Measurements from ENCODE around the gene APBB1IP. TPM values are rescaled to one million over a fixed set of nuclear protein-coding genes. Genes with fewer than 3 reads are reported as not detected.
"Not testable (repeated sequence)": the region's sequence is repeated elsewhere in the genome, so short reads cannot be mapped to it uniquely, and the experiment has no call there.

Gene APBB1IP, protein sequence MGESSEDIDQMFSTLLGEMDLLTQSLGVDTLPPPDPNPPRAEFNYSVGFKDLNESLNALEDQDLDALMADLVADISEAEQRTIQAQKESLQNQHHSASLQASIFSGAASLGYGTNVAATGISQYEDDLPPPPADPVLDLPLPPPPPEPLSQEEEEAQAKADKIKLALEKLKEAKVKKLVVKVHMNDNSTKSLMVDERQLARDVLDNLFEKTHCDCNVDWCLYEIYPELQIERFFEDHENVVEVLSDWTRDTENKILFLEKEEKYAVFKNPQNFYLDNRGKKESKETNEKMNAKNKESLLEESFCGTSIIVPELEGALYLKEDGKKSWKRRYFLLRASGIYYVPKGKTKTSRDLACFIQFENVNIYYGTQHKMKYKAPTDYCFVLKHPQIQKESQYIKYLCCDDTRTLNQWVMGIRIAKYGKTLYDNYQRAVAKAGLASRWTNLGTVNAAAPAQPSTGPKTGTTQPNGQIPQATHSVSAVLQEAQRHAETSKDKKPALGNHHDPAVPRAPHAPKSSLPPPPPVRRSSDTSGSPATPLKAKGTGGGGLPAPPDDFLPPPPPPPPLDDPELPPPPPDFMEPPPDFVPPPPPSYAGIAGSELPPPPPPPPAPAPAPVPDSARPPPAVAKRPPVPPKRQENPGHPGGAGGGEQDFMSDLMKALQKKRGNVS
- 0.15 TPM for polyA plus RNA-seq (2013, experiment 1 of 2)
- 0.15 TPM for polyA plus RNA-seq (2013, experiment 2 of 2)

DNA sequence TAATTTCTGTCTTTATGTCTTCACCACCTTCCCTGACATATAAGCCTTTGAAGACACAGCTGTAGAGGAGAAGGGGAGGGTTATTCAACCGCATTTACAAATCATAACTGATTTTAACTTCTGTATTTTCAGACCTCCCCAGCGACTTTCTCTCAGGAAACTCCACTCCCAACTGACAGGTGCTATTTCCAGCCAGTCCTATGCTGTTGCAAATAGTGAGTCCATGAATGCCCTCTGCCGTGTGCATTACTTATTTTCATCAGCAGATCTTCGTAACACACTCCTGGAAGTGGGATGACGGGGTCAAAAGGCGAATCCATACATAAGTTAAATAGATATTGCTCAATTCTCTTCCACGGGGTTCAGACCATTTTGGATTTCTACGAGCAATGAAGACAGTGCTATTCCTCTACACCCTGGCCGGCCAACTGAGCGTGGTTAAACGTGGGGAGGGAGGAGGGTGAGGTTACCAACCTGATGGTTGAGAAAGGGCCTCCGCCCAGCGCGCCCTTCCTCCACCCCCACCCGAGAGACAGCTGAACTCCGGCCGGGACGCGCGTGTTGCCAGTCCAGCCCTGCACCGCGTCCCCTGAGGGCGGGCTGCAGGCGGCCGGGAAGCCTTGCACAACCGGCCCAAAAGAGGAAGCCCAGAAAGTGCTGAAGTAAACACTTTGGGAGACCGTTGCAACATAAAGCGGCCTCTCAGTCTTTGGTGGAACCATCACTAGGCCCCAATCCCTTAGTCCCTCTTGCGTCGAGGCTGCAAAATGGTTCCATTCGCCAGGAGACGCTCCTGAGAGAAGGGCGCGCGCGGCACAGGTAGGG lies at the start of gene APBB1IP:
TSS of gene APBB1IP (plus strand) at position 705 of the 825 bp plus-strand sequence. CDS start 53,986 bp downstream, outside the sequence.
- Histone ChIP-seq H3K9me3 (ENCODE audit: control insufficient read depth, low read length) (no peaks in the 10 kb centered on the region), H3K27ac (ENCODE audit: low read depth, low read length, severe bottlenecking) (no peak within 1 kb of the TSS), H3K36me3 (ENCODE audit: control insufficient read depth, insufficient read depth, low read length) (no peaks in the 10 kb centered on the region), H3K4me3 (ENCODE audit: extremely low read depth, insufficient read depth, low read length, poor library complexity, severe bottlenecking) (no peak within 1 kb of the TSS), H3K4me1 (ENCODE audit: control insufficient read depth, insufficient read depth, low read length, poor library complexity, severe bottlenecking) (no peaks in the 10 kb centered on the region)
- WGBS, 2 experiments (ENCODE audit: insufficient coverage in 2 of 2): 59 to 68% methylated on average over 14 to 24 of the region's 36 CpGs

DNA sequence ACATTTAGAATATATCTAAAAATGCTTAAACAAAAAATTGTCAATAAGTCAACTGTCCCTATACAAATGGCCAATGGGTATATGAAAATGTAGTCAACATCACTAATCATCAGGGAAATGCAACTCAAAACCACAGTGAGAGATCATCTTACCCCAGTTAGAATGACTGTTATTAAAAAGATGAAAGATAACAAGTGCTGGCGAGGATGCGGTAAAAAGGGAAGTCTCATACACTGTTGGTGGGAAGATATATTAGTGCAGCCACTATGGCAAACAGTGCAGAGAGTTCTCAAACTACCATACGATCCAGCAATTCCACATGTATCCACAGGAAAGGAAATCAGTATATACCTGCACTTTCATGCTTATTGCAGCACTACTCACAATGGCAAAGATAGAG lies 48.6 kb upstream of the APBB1IP start:
- WGBS, 2 experiments (ENCODE audit: insufficient coverage in 2 of 2): 80% methylated on average over 1 of the region's 3 CpGs; no CpG with 5 or more reads in 1 of the 2 experiments
- Histone ChIP-seq H3K36me3 (ENCODE audit: control insufficient read depth, insufficient read depth, low read length) (no peaks in the 10 kb centered on the region), H3K27ac (ENCODE audit: low read depth, low read length, severe bottlenecking) (no peak overlapping the region), H3K9me3 (ENCODE audit: control insufficient read depth, low read length) (no peaks in the 10 kb centered on the region), H3K4me3 (ENCODE audit: extremely low read depth, insufficient read depth, low read length, poor library complexity, severe bottlenecking) (no peak overlapping the region), H3K4me1 (ENCODE audit: control insufficient read depth, insufficient read depth, low read length, poor library complexity, severe bottlenecking) (peaks cover 4% of the 10 kb centered on the region)

DNA sequence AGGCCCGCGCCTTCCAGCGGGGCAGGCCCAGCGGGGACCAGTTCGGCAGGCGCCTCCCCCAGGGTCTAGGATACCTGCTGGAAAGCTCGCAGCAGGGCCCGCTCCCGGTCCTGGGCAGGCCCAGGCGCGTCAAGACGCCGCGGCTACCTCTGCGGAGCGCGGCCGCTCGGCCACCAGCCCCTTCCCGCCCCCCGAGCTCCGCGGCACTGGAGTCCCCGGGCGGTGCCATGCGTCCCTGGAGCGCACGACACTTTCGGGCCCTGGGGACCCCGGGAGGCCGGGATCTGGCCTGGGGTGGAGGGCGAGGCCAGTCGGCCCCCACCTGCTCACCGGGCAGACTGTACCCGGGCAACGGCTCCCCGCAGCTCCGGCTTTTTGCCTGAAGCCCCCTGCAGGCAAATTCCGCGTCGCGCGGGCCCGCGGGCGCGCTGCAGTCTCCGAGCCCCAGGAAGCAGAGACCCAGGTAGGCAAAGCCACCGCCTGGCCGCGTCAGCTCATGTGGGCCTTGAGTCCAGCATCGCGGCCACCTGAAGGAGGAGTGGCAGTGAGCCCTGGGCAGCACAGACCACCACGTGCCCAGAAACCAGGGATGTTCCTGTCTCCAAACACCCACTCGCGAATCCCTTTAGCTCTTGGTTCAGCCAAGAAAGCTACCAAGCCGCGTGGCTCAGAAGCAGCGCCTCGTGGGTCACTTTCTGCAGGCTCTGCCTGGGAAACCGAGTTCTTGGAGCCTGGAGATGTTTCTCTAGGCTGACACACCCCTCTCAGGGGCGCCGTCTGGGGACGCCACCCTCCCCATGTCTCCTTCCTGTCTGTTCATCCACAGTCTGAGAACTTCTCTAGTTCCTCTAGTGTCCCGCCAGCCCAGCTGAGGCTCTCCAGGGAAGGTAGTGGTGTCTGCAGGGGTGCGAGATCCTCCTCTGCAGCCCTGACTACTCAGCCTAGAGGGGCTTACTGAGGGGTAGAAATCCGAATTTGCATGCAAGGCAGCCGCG lies 46.1 kb upstream of the APBB1IP start:
- Histone ChIP-seq H3K4me3 (ENCODE audit: extremely low read depth, insufficient read depth, low read length, poor library complexity, severe bottlenecking) (peak overlapping the region; percentile 5), H3K27ac (ENCODE audit: low read depth, low read length, severe bottlenecking) (no peak overlapping the region)
- WGBS, 2 experiments (ENCODE audit: insufficient coverage in 2 of 2): 29 to 33% methylated on average over 55 to 66 of the region's 69 CpGs

DNA sequence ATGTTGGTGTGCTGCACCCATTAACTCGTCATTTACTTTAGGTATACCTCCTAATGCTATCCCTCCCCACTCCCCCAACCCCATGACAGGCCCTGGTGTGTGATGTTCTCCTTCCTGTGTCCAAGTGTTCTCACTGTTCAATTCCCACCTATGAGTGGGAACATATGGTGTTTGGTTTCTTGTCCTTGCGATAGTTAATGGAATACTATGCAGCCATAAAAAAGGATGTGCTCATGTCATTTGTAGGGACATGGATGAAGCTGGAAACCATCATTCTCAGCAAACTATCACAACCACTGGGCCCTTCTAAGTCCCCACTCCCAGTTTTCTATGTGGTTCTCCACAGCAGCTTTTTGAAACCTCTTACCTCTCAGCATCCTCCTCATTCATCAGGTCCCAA lies 39.8 kb upstream of the APBB1IP start:
- no CpG with 5 or more reads among the region's 2 CpGs for WGBS, 2 experiments (ENCODE audit: insufficient coverage in 2 of 2)

More for the DNA sequence above, 46.1 kb upstream of the APBB1IP start:
- H3K4me1 ChIP-seq (ENCODE audit: control insufficient read depth, insufficient read depth, low read length, poor library complexity, severe bottlenecking): peaks cover 4% of the 10 kb centered on the region
- no peaks in the 10 kb centered on the region for H3K9me3 ChIP-seq (ENCODE audit: control insufficient read depth, low read length)
- H3K36me3 ChIP-seq (ENCODE audit: control insufficient read depth, insufficient read depth, low read length): no peaks in the 10 kb centered on the region

DNA sequence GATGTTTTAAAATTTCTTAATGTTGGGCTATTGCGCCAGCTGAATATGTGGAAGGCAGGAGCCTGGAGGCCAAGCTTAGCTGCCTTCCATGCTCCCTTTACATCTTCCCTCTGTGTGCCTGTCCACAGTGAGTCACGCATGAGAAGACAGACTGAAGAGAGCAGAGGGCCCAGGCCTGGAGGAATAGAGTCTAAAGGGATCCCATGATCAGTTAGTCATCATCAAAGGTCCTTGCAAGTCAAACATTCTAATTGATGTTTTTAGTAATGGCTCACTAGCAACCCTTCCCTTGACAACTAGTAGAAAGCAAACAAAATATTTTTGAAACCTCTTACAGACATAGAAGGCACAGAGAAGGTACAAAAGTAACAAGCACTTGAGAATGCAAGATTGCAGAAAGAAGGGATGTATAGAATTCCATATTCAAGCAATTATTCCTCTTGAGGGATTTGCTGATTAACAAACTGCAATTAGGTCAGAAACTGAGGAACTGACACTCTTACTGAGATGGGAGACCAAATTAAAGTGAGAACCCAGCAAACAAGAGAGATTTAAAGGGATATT lies 30.7 kb upstream of the APBB1IP start:
- H3K36me3 ChIP-seq (ENCODE audit: control insufficient read depth, insufficient read depth, low read length): no peaks in the 10 kb centered on the region
- 67 to 83% methylated on average over 1 to 2 of the region's 2 CpGs for WGBS, 2 experiments (ENCODE audit: insufficient coverage in 2 of 2)
- no peaks in the 10 kb centered on the region for H3K9me3 ChIP-seq (ENCODE audit: control insufficient read depth, low read length)
- H3K4me3 ChIP-seq (ENCODE audit: extremely low read depth, insufficient read depth, low read length, poor library complexity, severe bottlenecking): no peak overlapping the region
- H3K4me1 ChIP-seq (ENCODE audit: control insufficient read depth, insufficient read depth, low read length, poor library complexity, severe bottlenecking): no peaks in the 10 kb centered on the region
- H3K27ac ChIP-seq (ENCODE audit: low read depth, low read length, severe bottlenecking): no peak overlapping the region

More for the DNA sequence above, 39.8 kb upstream of the APBB1IP start:
- not testable (repeated sequence) for H3K4me1 ChIP-seq (ENCODE audit: control insufficient read depth, insufficient read depth, low read length, poor library complexity, severe bottlenecking); H3K4me3 ChIP-seq (ENCODE audit: extremely low read depth, insufficient read depth, low read length, poor library complexity, severe bottlenecking); H3K36me3 ChIP-seq (ENCODE audit: control insufficient read depth, insufficient read depth, low read length); H3K9me3 ChIP-seq (ENCODE audit: control insufficient read depth, low read length); H3K27ac ChIP-seq (ENCODE audit: low read depth, low read length, severe bottlenecking)

DNA sequence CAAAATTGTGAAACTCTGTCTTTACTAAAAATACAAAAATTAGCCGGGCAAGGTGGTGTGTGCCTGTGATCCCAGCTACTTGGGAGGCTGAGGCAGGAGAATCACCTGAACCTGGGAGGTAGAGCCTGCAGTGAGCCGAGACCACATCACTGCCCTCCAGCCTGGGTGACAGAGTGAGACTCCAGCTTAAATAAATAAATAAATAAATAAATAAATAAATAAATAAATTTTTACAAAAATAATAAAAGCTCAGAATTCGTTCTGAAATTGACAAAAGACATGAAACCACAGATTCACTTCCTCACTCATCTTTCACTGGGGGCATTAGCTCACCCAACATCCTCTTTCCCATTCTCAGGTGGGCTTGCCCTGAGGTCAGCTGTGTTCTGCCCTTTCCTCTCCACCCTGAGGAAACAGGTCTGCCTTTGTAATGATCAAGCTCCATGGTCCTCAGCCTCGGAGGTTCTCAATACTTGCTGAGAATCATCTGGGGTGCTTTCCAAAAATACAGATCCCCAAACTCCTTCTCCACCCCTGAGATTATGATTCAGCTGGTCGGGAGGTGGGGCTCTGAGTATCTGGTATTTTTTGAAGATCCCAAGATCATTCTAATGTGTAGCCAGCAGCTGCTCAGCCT lies 29.2 kb upstream of the APBB1IP start:
- no peak overlapping the region for H3K4me3 ChIP-seq (ENCODE audit: extremely low read depth, insufficient read depth, low read length, poor library complexity, severe bottlenecking)
- 82 to 86% methylated on average over 1 to 2 of the region's 5 CpGs for WGBS, 2 experiments (ENCODE audit: insufficient coverage in 2 of 2)
- H3K27ac ChIP-seq (ENCODE audit: low read depth, low read length, severe bottlenecking): no peak overlapping the region
- no peaks in the 10 kb centered on the region for H3K36me3 ChIP-seq (ENCODE audit: control insufficient read depth, insufficient read depth, low read length)
- H3K9me3 ChIP-seq (ENCODE audit: control insufficient read depth, low read length): no peaks in the 10 kb centered on the region
- no peaks in the 10 kb centered on the region for H3K4me1 ChIP-seq (ENCODE audit: control insufficient read depth, insufficient read depth, low read length, poor library complexity, severe bottlenecking)

DNA sequence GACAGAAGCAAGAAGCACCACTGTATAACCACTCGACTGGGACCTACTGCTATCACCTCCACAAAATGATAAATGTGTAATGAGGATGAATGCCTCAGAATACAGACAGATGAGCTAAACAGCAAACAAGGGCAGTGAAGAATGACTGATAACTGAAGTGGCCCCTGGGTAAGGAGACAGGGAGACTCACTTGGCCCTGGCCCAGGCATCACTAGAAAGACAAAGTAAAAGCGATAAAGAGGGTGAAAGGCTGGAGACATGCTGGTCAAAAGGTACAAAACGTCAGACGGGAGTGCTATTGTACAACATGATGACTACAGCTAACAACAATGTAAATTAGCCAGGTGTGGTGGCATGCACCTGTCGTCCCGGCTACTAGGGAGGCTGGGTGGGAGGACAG lies 27.8 kb upstream of the APBB1IP start:
- Histone ChIP-seq H3K4me3 (ENCODE audit: extremely low read depth, insufficient read depth, low read length, poor library complexity, severe bottlenecking) (no peak overlapping the region), H3K4me1 (ENCODE audit: control insufficient read depth, insufficient read depth, low read length, poor library complexity, severe bottlenecking) (no peaks in the 10 kb centered on the region), H3K36me3 (ENCODE audit: control insufficient read depth, insufficient read depth, low read length) (no peaks in the 10 kb centered on the region), H3K27ac (ENCODE audit: low read depth, low read length, severe bottlenecking) (no peak overlapping the region), H3K9me3 (ENCODE audit: control insufficient read depth, low read length) (no peaks in the 10 kb centered on the region)
- WGBS, 2 experiments (ENCODE audit: insufficient coverage in 2 of 2): 81 to 100% methylated on average over 2 to 5 of the region's 6 CpGs

DNA sequence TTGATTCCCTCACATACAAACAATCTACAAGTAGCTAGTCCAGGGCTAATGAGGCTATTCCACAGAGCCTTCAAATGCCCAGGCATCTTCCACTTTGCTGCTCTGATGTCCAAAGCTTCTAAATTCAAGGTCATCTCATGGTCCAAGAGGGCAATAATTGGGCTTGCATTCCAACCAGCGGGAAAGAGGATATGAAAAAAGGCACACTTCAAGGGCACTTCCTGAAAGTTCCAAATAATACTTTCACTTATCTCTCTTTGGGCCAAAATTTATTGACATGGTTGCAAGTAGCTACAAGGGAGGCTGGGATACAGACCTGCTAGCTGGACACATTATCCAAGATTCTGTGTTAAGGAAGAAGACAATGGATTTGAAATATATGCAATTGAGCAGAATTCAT lies 25.2 kb upstream of the APBB1IP start:
- Histone ChIP-seq H3K9me3 (ENCODE audit: control insufficient read depth, low read length) (no peaks in the 10 kb centered on the region), H3K4me1 (ENCODE audit: control insufficient read depth, insufficient read depth, low read length, poor library complexity, severe bottlenecking) (no peaks in the 10 kb centered on the region), H3K36me3 (ENCODE audit: control insufficient read depth, insufficient read depth, low read length) (no peaks in the 10 kb centered on the region), H3K27ac (ENCODE audit: low read depth, low read length, severe bottlenecking) (no peak overlapping the region), H3K4me3 (ENCODE audit: extremely low read depth, insufficient read depth, low read length, poor library complexity, severe bottlenecking) (no peak overlapping the region)
- 88% methylated on average over 1 of the region's 1 CpG; no CpG with 5 or more reads in 1 of the 2 experiments for WGBS, 2 experiments (ENCODE audit: insufficient coverage in 2 of 2)

DNA sequence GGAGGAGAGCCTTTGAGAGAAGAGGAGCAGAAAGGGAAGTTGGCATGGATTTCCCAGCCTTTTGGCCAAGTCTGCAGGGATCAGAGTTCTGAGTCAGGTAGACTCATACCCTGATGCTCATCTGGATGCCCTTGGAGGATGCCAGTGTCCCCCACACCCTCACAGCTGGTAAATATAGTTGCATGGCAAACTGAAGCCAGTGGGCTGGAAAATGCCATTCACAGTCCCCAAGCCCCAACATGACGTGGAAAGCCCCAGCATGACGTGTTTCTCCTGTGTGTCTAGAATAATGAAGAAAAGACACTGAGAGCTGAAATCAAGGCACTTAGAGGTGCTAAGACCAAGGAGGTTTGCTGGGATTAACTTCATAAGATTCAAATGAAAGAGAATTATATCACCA lies 24.8 kb upstream of the APBB1IP start:
- Histone ChIP-seq H3K4me3 (ENCODE audit: extremely low read depth, insufficient read depth, low read length, poor library complexity, severe bottlenecking) (no peak overlapping the region), H3K36me3 (ENCODE audit: control insufficient read depth, insufficient read depth, low read length) (no peaks in the 10 kb centered on the region), H3K27ac (ENCODE audit: low read depth, low read length, severe bottlenecking) (no peak overlapping the region), H3K9me3 (ENCODE audit: control insufficient read depth, low read length) (no peaks in the 10 kb centered on the region), H3K4me1 (ENCODE audit: control insufficient read depth, insufficient read depth, low read length, poor library complexity, severe bottlenecking) (no peaks in the 10 kb centered on the region)
- WGBS, 2 experiments (ENCODE audit: insufficient coverage in 2 of 2): 90% methylated on average over 2 of the region's 2 CpGs; no CpG with 5 or more reads in 1 of the 2 experiments
